ENCODE measurements around the gene PTPRA. TPM values are rescaled to one million over a fixed set of nuclear protein-coding genes. Genes with fewer than 3 reads are reported as not detected.

The PTPRA gene
- polyA plus RNA-seq, 1 donor (not counting 4 experiments of a cell fraction or from before 2014, with no cell fraction given) = 53.3 TPM

GRCh38 chr20:2872459-2873009 lies 747 bp upstream of the PTPRA start:
- H3K4me2 ChIP-seq (ENCODE audit: control insufficient read depth, extremely low read depth, insufficient read depth, low read depth, low read length) = peak overlapping the region; percentile 99
- H3K27ac ChIP-seq (ENCODE audit: control insufficient read depth, insufficient read depth, low read length) = peak overlapping the region; percentile 69

GRCh38 chr20:2873747-2874041 lies 413 bp downstream of the PTPRA start:
- dilution Hi-C loops (cut with MboI; ENCODE audit: extremely low pct_ligation_motif_present, low sequenced_read_pairs) = no loop called here
- Histone ChIP-seq H2AFZ (ENCODE audit: control insufficient read depth, low read length) (peak overlapping the region; percentile 23), H3K27ac (ENCODE audit: control insufficient read depth, insufficient read depth, low read length) (peak overlapping the region; percentile 45), H3K4me3 (ENCODE audit: control insufficient read depth in 2 of 3, extremely low read depth in 1 of 3, insufficient read depth in 2 of 3, low read depth in 1 of 3, low read length in 3 of 3) (peak overlapping the region; percentile 91 to 96 (median 92)), H3K9me3 (ENCODE audit: control insufficient read depth, low read depth, low read length) (no peaks in the 10 kb centered on the region), H3K36me3 (ENCODE audit: control insufficient read depth in 2 of 2, extremely low read depth in 1 of 2, insufficient read depth in 2 of 2, low read length in 2 of 2) (no peaks in the 10 kb centered on the region), H4K20me1 (ENCODE audit: control insufficient read depth, extremely low read depth, insufficient read depth, low read length) (peaks cover 2% of the 10 kb centered on the region), H3K79me2 (ENCODE audit: control insufficient read depth, insufficient read depth, low read length) (peaks cover 28% of the 10 kb centered on the region), H3K4me1 (ENCODE audit: control insufficient read depth, extremely low read depth, insufficient read depth, low read length) (peaks cover 24% of the 10 kb centered on the region), H3K4me2 (ENCODE audit: control insufficient read depth, extremely low read depth, insufficient read depth, low read depth, low read length) (peak overlapping the region; percentile 92), H3K27me3 (ENCODE audit: control insufficient read depth, extremely low read depth, insufficient read depth, low read length) (peaks cover 3% of the 10 kb centered on the region), H3K9me1 (ENCODE audit: control insufficient read depth, extremely low read depth, insufficient read depth, low read length) (no peaks in the 10 kb centered on the region), H3K9ac (ENCODE audit: control insufficient read depth, extremely low read depth, insufficient read depth, low read length) (peak overlapping the region; percentile 81)
- FAIRE-seq (no peak), DNase-seq (ENCODE audit: low read depth, low spot score) (no peak)
- no peak for TF ChIP-seq EZH2 (IDR thresholded peaks at IDR 0.05; ENCODE audit: low read length)
- no peak for TF ChIP-seq CTCF (optimal IDR thresholded peaks at IDR 0.05 in 1 of 3, IDR thresholded peaks at IDR 0.05 in 1 of 3, conservative IDR thresholded peaks at IDR 0.05 in 1 of 3; ENCODE audit: extremely low read depth in 1 of 3, insufficient read depth in 2 of 3, low read length in 3 of 3)

More at GRCh38 chr20:2872459-2873009, 747 bp upstream of the PTPRA start:
- Histone ChIP-seq H3K9ac (ENCODE audit: control insufficient read depth, extremely low read depth, insufficient read depth, low read length) (peak overlapping the region; percentile 81), H3K36me3 (ENCODE audit: control insufficient read depth in 2 of 2, extremely low read depth in 1 of 2, insufficient read depth in 2 of 2, low read length in 2 of 2) (no peaks in the 10 kb centered on the region), H3K4me1 (ENCODE audit: control insufficient read depth, extremely low read depth, insufficient read depth, low read length) (peaks cover 23% of the 10 kb centered on the region), H4K20me1 (ENCODE audit: control insufficient read depth, extremely low read depth, insufficient read depth, low read length) (no peaks in the 10 kb centered on the region), H3K79me2 (ENCODE audit: control insufficient read depth, insufficient read depth, low read length) (peaks cover 26% of the 10 kb centered on the region), H3K9me3 (ENCODE audit: control insufficient read depth, low read depth, low read length) (no peaks in the 10 kb centered on the region), H3K27me3 (ENCODE audit: control insufficient read depth, extremely low read depth, insufficient read depth, low read length) (peaks cover 3% of the 10 kb centered on the region), H3K9me1 (ENCODE audit: control insufficient read depth, extremely low read depth, insufficient read depth, low read length) (no peaks in the 10 kb centered on the region), H3K4me3 (ENCODE audit: control insufficient read depth in 2 of 3, extremely low read depth in 1 of 3, insufficient read depth in 2 of 3, low read depth in 1 of 3, low read length in 3 of 3) (peak overlapping the region; percentile 91 to 96 (median 92)), H2AFZ (ENCODE audit: control insufficient read depth, low read length) (peak overlapping the region; percentile 34)
- FAIRE-seq (no peak), DNase-seq (ENCODE audit: low read depth, low spot score) (no peak)
- TF ChIP-seq CTCF (optimal IDR thresholded peaks at IDR 0.05 in 1 of 3, IDR thresholded peaks at IDR 0.05 in 1 of 3, conservative IDR thresholded peaks at IDR 0.05 in 1 of 3; ENCODE audit: extremely low read depth in 1 of 3, insufficient read depth in 2 of 3, low read length in 3 of 3) (peak; percentile 13 to 72 (median 57)), EZH2 (IDR thresholded peaks at IDR 0.05; ENCODE audit: low read length) (no peak)
- dilution Hi-C loops (cut with MboI; ENCODE audit: extremely low pct_ligation_motif_present, low sequenced_read_pairs) = no loop called here

Measured in keratinocyte (primary cell).